ENCODE measurements around the gene LRRC56.
A peak's percentile ranks its signal among the peaks of the same experiment; 100 is the strongest.

Gene LRRC56
- total RNA-seq, result 13.9 reads per million, percentile 39 among the genes with 10 or more reads in this experiment

GRCh38 chr11:536841-537621 lies at the start of gene LRRC56:
Gene LRRC56 (plus strand): TSS chr11:537527. CDS start chr11:540685, 3,158 bp downstream.
- peak; percentile 89 for DNase-seq

- no peak for DNase-seq
Measured at GRCh38 chr11:487571-488021, 49.7 kb upstream of the LRRC56 start.

- DNase-seq, result no peak
Measured at GRCh38 chr11:488062-488461, 49.3 kb upstream of the LRRC56 start.

- DNase-seq, result no peak
Measured at GRCh38 chr11:488579-488978, 48.7 kb upstream of the LRRC56 start.

GRCh38 chr11:488992-489391 lies 48.3 kb upstream of the LRRC56 start:
- DNase-seq, result no peak

- no peak for DNase-seq
Measured at GRCh38 chr11:489610-490185, 47.6 kb upstream of the LRRC56 start.

- DNase-seq, result no peak
Measured at GRCh38 chr11:490186-490929, 47.0 kb upstream of the LRRC56 start.

GRCh38 chr11:490930-491260 lies 46.4 kb upstream of the LRRC56 start:
- no peak for DNase-seq

GRCh38 chr11:491358-491757 lies 46.0 kb upstream of the LRRC56 start:
- DNase-seq, result no peak

GRCh38 chr11:492427-493226 lies 44.7 kb upstream of the LRRC56 start:
- DNase-seq, result no peak

- no peak for DNase-seq
Measured at GRCh38 chr11:494761-495536, 42.4 kb upstream of the LRRC56 start.

- no peak for DNase-seq
Measured at GRCh38 chr11:495537-495931, 41.8 kb upstream of the LRRC56 start.

GRCh38 chr11:496834-497564 lies 40.3 kb upstream of the LRRC56 start:
- no peak for DNase-seq

GRCh38 chr11:497565-498296 lies 39.6 kb upstream of the LRRC56 start:
- no peak for DNase-seq

GRCh38 chr11:498297-499181 lies 38.8 kb upstream of the LRRC56 start:
- DNase-seq, result no peak

- DNase-seq, result no peak
Measured at GRCh38 chr11:499201-500076, 37.9 kb upstream of the LRRC56 start.

- no peak for DNase-seq
Measured at GRCh38 chr11:501001-501682, 36.2 kb upstream of the LRRC56 start.

All from effector CD4-positive, alpha-beta T cell (primary cell).